ENCODE measurements around the gene DDX39B.

GRCh38 chr6:31586008-31586407 is 44.2 kb upstream of the DDX39B start, which contains the start of gene LST1:
- TF ChIP-seq CTCF (conservative IDR thresholded peaks at IDR 0.05 in 1 of 2, IDR thresholded peaks at IDR 0.05 in 1 of 2; ENCODE audit: extremely low read depth in 1 of 2, insufficient read depth in 1 of 2, low read depth in 1 of 2, low read length in 2 of 2) = no peak
- no peak for TF ChIP-seq EZH2 (IDR thresholded peaks at IDR 0.05; ENCODE audit: borderline replicate concordance, low read length)

Data from mammary epithelial cell (primary cell).